Activated T-helper 1 cell treated with Interleukin-2 at 50 U/mL for 16 hours (primary cell): ENCODE measurements around the gene PIEZO2.
"Not testable (repeated sequence)": the region's sequence is repeated elsewhere in the genome, so short reads cannot be mapped to it uniquely, and the experiment has no call there.

Source experiments
- DNase-seq: peaks from one replicate; pipeline ENCODE4 v3.0.0-alpha.2; 2020; ENCODE audit warnings: low read depth

PIEZO2 gene

GRCh38 chr18:11149441-11150270, at the start of gene PIEZO2:
Gene PIEZO2 (minus strand): TSS chr18:11149569. CDS start chr18:11148588, 981 bp downstream.
- DNase-seq: no peak

- no peak for DNase-seq
Measured at GRCh38 chr18:11183637-11184036, 34.3 kb upstream of the PIEZO2 start.

DNA sequence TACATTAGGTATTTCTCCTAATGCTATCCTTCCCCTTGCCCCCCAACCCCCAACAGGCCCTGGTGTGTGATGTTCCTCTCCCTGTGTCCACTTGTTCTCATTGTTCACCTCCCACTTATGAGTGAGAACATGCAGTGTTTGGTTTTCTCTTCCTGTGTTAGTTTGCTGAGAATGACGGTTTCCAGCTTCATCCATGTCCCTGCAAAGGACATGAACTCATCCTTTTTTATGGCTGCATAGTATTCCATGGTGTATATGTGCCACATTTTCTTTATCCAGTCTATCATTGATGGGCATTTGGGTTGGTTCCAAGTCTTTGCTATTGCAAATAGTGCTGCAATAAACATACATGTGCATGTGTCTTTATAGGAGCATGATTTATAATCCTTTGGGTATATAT, 32.3 kb upstream of the PIEZO2 start:
- DNase-seq: not testable (repeated sequence)

DNA sequence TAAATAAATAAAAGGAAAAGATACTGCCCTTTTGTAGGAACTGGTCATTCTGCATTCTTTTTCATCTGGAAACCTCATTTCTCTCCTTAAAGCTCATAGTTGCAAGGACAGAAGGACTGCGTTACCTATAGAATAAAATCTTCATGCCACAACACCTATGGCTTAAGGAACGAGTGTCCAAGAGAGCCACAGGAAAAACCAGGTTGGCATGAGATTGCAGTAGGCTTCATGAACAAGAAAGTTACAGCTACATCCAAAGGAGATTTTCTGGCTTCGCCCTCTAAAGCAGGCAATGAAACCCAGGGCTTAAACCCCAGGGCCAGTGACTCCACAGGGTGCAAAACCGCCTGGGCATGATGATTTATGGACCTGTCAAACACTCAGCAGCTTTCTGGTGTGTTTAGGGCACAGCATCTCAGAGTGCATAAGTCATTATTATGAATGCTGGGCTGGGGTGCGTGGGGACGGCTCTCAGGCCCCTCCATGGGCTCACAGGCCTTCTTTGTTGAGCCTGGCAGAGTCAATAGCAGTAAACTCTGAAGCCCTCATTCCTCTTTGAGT, 30.7 kb upstream of the PIEZO2 start:
- no peak for DNase-seq

GRCh38 chr18:11178951-11179549, 29.7 kb upstream of the PIEZO2 start:
- no peak for DNase-seq

DNA sequence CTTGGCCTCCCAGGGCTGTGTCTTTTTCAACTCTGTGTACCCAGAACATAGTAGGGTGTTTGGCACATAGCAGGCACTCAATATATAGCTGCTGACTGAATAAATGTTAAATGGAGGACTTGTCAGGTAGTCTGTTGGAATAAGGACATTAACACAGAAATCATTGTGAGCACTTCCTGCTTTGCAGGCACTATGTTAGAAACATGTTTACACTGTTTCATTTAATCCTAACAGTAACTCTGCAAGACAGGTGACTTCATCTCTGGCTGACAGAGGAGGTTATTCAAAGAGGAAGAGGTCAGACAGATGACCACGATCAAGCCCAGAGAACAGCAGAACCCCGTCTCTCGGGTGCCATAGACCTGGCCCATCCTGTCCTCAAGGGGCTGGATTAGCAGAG, 28.0 kb upstream of the PIEZO2 start:
- DNase-seq: no peak

DNA sequence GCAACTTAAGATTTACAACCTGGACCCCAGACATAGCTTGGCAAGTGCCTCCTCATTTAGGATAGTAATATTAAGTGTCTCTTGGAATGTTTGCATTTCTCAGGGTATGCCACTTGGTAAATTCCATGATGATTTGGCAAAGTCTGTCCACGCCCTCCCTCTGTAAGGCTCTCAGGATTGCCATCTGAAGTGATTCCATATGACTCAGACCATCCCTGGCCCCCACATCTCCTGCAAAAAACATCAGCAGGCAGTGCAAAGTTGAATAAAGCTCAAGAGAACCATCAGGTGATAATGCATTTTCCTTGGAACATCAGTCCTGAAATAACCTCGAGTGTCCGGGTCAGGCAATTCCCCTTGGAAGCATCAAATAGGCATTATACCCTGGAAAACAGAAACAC, 27.1 kb upstream of the PIEZO2 start:
- no peak for DNase-seq

GRCh38 chr18:11175266-11175979, 26.1 kb upstream of the PIEZO2 start:
- DNase-seq: no peak

GRCh38 chr18:11174179-11174578, 24.8 kb upstream of the PIEZO2 start:
- DNase-seq: not testable (repeated sequence)

DNA sequence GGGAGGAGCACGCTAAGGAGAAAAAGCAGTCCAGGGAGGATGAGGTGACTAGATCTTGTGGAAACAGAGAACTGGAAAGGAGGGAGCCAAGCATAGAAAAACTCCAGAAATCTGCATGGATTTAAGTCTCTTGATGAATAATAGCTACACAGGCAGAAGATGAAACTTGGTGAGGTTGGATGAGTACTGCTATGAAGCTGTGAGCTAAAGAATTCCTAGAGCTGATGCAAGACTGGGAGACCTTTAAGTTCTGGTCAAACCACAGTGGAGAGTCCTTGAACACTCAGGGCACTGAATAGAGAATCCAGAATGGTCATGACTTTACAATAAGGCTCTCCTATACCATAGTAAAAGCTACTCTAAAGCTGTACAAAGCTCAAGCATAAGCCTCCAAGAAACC, 18.4 kb upstream of the PIEZO2 start:
- DNase-seq: no peak

- no peak for DNase-seq
Measured at GRCh38 chr18:11165952-11166351, 16.6 kb upstream of the PIEZO2 start.

GRCh38 chr18:11165138-11165537, 15.8 kb upstream of the PIEZO2 start:
- DNase-seq: no peak

DNA sequence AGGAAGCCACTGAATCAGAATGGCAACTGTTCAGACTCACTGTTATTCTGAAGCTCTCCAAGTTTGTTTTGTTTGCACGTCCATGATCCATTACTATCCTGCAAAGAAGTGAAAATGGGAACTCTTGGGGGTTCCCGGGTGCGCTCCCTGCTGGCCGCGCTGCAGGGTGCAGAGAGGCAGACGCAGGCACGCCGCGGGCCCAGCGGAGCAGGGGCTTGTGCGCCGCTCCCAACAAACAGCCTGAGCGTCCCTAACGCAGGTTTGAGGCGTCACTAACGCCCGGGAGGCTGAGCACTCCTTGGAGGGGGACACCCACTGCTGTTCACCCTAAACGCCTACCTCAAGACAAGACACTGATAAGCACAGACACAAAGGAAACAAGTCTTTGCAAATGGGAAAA, 14.3 kb upstream of the PIEZO2 start:
- DNase-seq: no peak

- no peak for DNase-seq
Measured at GRCh38 chr18:11162889-11163288, 13.5 kb upstream of the PIEZO2 start.

DNA sequence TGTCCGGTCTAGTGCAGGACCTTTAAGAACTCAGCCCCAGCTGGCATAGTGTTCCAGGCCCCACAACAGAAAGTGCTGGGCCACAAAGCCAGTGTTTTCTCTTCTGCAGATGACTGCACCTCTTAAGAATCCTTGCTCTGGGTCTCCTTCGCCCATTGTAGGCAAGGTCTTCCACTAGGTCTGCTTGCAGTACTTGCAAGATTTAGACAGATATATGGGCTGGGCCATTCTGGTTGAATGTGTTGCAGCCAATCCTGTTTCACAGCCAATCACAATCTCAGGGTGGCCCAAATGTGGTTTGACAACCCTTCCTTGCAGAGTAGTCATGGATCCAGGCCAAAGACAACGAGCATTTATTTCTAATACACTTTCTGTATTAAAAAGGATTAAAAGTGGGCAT, 13.1 kb upstream of the PIEZO2 start:
- DNase-seq: no peak

DNA sequence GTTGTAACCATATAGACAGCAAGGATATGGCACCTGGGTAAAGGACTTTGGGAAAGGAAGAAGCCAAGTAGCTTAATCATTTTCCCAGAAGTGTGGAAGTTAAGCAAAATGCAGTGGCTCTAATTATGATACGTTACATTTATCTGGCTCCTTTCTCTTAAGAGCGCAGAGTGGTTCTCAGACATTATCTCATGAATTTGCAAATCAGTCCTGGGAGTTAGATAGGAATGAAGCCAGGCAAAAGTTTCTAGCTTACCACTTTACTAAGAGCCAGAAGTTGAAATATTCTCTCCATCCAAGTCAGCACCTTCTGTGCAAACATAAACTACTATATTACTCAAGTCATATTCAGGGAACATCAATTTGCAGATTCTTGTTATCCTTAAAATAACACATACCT, 10.9 kb upstream of the PIEZO2 start:
- no peak for DNase-seq

DNA sequence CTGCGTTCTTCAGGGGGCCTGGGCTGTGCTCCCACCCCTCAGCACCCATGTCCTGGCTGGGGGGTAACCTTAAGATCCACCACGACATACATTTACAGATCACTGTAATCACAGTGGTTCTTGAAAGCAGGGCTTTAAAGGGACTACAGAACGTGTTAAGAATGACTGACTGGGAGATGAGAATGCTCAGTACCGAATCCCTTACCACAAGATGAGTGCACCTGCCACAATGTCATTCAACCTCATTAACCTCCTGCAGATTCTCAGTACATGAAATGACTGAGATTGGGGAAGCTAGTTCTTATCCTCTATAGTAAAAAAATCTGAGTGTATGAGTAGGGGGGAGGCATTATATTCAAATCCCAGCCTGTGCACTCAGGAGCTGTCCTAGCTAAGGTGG, 10.5 kb upstream of the PIEZO2 start:
- DNase-seq: no peak

DNA sequence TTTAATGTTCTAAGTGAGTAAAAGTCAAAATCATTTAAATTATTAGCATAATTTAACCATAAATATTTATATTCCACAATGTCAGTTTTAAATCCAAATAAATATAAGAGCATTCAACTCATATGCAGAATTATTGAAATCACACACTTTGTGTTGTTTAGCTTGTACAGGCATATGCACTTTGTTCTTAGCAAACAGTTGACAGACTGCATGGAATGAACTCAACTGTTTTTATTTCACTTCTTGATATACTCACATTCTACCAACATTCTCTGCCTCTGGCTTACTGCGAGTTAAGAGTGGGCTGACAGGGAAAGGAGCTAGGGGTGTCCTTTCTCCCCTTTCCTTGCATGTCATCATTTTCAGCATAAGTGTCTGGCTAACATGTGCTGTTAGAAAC, 7.6 kb upstream of the PIEZO2 start:
- DNase-seq: no peak

GRCh38 chr18:11155034-11155759, 5.8 kb upstream of the PIEZO2 start:
- DNase-seq: no peak

- DNase-seq: no peak
Measured at GRCh38 chr18:11154368-11154989, 5.1 kb upstream of the PIEZO2 start.

DNA sequence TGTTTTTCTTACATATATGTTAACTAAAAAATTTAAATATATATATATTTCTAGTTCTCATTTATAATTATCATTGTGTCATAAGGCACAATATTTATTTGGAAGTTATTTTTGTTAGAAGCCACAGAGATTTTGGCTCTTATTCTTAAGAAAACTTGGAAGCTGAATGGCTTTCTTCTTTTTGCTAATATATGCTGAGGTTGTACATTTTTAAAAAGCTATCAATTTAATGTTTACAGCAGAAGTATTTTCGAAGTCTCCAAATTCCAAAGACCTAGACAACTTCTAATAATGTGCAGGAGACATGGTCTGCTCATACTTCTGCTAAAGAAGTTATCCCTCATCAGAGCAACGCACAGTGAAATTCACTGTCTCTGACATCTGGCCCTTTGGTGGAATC, 3.7 kb upstream of the PIEZO2 start:
- no peak for DNase-seq

DNA sequence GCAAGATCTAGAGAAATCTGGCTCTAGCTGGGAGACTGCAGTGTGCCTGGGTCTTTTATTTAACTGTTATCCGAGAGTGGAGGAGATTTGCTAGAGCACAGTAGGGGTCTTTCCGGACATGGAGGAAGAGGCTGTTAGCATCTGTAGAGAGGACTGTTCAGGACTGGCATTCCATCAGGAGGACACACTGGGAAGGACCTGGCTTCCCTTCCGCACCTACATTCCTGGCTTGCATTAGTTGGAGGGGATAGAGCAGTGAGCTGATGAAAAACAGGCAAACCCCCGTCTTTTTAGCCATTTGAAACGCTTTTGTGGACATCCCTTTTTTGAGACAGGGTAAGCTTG, 874 bp upstream of the PIEZO2 start:
- no peak for DNase-seq
